Activated CD4-positive, alpha-beta T cell treated with anti-CD3 and anti-CD28 coated beads, Interleukin-2, amount 50 U/mL, for 48 hours (primary cell): Measurements from ENCODE around the gene SLC15A1.

Experiments
- DNase-seq, 2 experiments: peaks; one replicate each; pipeline ENCODE4 v3.0.0-alpha.2; 2020

The SLC15A1 gene

GRCh38 chr13:98752467-98753290 is at the start of gene SLC15A1:
Gene SLC15A1, minus strand, starts transcription at chr13:98752672. Its CDS starts 74 bp downstream, at chr13:98752598.
- DNase-seq, result no peak

- no peak for DNase-seq
Measured at GRCh38 chr13:98801626-98802418, 49.4 kb upstream of the SLC15A1 start.

GRCh38 chr13:98800078-98800477 is 47.6 kb upstream of the SLC15A1 start:
- no peak for DNase-seq

DNA sequence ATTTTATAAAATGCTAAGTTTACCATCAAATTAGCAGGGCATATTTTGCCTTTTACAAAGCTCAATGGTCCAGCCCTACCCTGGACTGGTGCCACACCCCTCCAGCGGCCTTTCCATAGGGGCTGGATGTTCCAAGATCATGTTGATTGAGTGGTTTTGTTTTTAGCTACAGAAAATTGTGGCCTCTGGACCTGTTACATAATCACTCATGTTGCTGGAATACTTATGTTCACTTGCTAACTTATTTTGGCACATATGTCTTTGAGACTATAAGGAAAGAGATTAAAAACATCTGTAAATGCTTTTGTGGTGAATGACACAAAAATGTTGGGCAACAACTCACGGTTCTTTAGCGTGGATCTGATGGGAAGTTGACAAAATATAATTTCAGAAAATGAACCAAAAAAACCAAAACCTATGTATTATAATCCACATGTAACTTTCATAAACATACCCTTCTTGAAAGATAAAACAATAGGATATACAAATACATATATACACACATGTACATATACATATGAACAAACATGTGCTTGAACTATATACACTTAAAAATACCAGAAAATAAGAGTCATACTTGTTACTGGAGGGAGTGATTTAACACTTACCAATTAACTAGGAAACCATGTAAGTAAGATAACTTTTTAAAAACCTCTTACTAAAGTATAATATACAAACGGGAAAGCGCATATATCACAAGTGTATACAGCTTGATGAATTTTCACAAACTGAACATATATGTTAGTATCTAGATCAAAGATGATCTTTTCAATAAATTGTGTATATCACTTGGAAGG is 46.6 kb upstream of the SLC15A1 start:
- no peak for DNase-seq

DNA sequence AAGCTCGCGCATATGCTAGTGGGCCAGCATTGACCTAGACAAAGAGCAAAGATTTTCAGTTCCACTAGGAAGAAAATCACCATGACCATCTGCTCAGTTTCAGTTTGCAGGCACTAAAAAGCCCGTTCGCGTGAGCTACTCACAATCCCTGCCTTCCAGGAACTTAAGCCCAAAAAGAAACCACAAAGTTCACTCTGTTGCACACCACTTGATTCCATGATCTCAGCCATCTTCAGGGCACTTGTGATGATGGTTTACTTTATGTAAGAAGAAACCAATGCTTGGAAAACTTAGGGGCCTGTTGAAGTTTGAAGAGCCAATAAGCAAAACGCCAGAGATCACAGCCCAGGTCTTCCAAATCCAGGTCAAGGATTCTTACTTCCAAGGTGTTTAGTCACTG is 45.0 kb upstream of the SLC15A1 start:
- DNase-seq, result no peak

DNA sequence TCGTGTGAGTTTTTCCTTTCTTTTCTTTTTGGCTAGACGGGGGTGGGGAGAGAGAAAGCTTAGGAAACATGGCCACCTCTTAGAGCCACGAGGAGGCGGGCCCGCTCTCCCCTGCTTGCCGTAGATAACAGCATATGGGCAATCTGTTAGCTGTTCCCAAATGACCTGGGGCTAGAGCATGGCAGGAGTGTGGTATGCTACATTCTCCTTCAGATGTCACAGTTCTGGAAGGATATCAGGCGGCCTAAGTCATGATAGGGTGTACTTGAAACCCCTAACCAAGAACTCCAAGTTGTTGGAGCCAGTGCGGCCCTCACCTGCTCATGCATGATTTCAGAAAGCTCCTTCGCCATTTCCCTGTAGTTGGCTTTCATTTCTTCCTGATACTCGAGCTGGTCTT is 44.3 kb upstream of the SLC15A1 start:
- no peak for DNase-seq

DNA sequence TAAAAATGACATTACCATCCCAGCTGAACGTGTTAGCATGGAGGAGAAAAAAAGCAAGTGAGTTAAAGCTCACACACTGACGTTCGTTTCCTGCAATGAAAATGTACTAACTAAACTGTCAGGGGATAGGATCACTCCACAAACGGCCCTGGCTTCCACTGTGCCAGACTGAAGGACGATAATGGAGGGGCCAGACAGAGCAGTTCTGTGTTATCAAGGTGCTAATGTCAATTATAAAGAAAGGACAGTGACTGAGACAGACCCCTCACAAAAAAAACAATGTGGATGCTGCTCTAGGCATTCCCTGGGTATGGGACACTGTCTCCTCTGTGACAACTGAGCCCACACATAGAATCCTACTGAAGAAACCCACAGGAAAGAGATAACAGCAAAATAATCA is 43.7 kb upstream of the SLC15A1 start:
- DNase-seq, result no peak

DNA sequence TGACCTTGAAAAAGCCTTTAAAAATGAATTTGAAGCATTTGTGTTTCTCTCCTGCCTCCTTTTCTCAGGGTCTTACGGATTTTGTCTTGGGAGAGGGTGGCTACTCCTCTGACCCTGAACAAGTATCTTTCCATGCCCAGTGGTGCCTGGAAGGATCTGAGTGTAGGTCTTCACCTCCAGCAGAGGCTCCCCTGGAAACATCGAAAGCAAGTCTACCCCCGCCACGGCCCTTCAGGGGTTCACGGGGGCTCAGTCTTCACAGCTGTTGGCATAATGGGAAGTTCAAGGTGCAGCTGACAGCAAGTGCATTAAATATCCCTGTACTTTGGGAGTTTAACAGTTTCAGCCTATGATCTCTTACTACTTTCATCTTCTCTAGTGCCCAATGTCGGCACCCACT is 42.7 kb upstream of the SLC15A1 start:
- DNase-seq, result no peak

DNA sequence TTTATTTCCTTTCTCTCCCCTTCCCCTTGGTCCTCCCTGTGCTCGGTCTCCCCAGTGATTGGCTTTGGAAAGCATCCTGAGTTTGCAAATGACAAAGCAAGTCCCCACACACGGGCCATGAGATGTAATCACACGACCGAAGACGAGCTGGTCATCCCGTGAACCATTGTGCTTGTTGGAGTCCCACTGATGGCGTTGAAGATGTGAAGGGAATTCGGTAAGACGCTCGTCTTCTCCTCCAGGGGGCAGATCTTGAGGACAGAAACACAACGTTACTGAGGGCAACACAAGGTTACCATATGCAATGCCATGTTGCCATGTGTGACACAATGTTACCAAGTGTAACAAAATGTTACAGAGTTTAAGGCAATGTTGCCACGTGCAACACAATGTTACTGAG is 42.0 kb upstream of the SLC15A1 start:
- DNase-seq, result no peak

DNA sequence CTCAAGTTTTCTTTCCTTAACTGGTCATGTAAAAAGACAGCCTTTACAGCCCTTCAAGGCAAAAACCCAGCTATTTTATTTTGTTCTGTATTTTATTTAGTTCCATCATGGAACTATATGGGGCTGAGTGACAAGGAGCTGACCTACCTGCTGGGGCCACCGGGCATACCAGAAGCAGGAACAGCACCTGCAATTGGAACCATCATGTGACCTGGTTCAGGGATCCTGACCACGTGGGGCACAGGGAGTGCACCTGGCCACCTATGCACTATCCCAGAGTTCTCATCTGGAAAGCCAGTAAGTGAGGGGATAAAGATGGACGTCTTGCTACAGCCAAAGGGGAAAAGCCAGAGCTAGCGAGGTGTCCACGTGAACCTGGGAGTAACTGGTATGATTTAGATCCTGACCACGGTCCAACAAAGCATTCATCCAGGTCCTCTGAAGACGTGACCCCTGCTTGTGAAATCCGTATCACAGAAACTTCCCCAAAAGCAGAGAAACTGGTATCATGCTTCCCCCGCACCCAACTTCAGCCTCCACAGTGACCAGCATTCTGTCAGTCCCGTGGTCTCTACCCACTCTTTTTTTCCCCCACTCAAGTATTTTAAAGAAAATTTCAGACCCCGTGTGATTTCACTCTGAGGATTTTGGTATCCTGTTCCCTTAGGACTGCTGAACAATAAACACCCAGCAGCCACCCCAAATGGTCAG is 40.5 kb upstream of the SLC15A1 start:
- no peak for DNase-seq

DNA sequence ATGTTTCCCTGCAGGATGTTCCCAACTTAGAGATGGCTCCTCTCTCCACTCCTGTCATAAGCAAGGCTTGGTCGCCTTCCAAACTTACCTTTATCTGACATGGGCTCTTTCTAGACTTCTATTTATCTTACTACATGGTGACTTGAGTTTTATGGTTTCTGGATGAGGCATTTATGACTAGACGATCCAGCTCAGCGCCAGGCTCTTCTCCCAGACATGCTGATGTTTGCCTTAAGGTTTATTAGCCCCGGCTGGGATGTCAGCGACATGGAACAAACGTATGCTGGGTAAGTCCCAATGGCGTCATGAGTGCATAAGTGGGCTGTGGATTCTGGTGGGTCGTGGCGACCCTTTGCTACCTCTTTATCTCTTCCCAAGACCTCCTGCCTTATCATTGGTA is 39.8 kb upstream of the SLC15A1 start:
- DNase-seq, result no peak

- DNase-seq, result no peak
Measured at GRCh38 chr13:98791611-98792010, 39.1 kb upstream of the SLC15A1 start.

DNA sequence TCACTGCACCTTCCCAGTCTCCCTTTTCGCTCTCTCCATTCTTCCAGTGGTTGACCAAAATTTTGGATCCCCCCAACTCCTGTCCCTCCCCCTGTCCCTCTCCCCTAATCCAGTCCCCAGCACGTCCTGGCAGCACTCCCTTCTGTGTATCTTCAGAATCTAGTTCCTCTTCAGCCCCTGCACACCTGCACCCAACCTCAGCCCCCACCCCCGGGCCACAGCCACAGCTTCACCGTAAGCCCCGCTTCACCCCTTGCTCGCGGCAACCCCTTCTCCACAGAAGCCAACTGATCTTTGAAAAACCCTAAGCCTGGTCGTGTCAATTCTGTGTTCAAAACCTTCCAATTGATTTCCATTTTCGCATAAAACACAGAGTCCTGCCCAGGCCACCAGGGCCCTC is 35.5 kb upstream of the SLC15A1 start:
- DNase-seq, result no peak

DNA sequence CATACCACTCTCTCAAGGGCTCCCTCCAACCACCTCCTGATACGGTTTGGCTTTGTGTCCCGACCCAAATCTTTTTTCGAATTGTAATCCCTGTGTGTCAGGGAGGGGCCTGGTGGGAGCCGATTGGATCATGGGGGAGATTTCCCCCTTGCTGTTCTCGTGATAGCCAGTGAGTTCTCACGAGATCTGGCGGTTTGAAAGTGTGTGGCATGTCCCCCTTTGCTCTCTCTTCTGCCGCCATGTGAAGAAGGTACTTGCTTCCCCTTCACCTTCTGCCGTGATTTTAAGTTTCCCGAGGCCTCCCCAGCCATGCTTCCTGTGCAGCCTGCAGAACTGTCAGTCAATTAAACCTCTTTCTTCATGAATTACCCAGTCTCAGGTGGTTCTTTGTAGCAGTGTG is 34.7 kb upstream of the SLC15A1 start:
- no peak for DNase-seq

- no peak for DNase-seq
Measured at GRCh38 chr13:98786023-98786422, 33.6 kb upstream of the SLC15A1 start.

DNA sequence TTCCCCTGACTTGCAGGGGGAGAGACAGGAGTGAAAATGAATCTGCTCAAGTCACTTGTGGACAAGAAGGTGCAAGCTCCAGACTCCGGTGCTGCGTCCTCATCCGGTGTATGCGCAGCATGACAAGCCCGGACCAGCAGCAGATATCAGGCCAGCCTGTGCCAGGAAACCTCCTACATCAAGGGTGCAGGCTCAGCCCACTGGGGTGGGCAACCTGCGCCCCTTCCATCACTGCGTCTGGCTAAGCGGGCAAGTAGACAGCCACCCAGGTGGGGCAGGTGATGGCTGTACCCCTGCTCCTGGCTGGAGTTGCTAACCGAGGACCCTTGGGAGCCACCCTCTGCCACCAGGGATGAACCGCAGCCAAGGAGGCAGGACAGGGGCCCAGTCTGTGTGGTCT is 32.9 kb upstream of the SLC15A1 start:
- no peak for DNase-seq

DNA sequence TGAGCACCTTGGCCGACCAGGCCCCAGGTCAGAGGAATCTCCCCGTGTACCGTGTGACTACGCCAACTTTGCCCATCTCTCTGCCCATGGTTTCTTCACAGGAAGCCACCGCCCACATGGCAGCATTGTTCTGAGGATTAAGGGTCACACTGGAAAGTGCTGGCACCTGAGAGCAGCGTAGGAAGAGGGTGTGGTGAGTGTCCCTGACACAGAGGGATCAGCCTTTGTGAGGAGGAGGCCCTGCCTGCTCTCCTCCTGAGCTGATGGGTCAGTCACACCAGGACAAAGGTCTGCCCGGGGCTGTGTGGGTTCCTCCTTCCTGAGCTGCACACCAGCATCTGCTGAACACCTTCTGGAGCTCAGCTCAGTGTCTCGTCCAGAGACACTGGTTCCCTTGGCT is 32.2 kb upstream of the SLC15A1 start:
- DNase-seq, result no peak

DNA sequence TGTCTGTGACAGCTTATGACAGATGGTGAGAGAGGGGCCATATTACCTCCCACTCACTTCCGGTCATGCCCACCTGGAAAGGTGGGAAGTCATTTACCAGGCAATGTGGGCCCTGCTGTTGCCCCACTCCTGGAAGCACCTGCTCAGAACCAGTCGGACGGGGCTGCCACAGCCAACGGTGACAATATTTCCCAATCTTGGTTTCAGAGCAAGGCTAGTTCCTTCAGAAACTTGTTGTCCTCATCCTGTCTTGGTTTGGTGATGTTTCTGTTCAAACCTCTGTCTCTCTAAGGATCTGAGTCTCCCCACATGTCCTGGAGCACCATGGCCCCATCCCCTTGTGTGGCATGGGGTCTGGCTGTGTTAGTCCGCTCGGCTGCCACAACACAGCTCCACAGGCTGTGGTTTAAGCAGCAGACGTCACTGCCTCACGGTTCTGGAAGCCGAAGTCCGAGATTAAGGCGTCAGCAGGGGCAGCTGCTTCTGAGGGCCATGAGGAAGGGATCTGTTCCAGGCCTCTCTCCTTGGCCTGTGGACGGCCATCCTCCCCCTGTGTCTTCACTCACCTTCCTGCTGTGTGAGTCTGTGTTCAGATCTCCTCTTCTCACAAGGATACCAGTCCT is 31.5 kb upstream of the SLC15A1 start:
- DNase-seq, result no peak

- DNase-seq, result no peak
Measured at GRCh38 chr13:98782654-98783053, 30.2 kb upstream of the SLC15A1 start.

DNA sequence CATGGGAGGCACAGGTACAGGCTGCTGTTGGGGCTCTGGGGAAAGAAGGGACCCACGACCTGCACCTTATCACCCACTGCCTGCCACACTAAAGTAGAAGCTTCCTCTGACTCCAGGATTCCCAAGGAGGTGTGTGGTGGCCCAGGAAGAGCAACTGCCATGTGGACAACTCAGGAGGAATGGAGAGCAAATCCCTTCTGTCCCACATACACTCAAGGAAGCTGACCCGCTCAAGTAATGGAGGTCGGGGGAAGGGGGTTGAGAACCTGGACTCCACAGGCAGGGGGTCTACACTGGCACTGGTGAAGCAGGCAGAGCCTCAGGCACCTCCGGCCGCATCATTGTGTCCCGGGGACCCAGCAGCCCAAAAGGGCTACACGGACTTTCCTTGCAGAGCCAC is 29.4 kb upstream of the SLC15A1 start:
- no peak for DNase-seq

DNA sequence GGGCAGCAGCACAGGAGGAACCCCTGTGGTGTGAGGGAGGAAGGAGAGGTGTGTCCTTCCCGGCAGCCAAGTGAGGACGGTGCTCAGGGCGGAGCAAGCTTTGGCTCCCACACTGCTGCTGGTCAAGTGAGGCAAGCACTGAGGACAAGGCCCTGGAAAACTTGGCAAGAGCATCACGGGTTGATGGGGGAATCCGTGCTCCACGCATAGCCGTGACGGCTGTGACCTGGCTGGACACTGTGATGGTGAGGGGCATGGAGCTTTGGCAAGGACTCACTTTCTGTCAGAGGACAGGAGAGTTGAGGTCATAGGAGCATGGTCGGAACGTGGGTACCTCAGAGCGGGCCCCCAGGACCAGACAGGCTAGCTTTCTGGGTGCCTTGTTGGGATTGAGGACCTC is 29.0 kb upstream of the SLC15A1 start:
- DNase-seq, result no peak

GRCh38 chr13:98781045-98781444 is 28.6 kb upstream of the SLC15A1 start:
- DNase-seq, result no peak
